GM12872 (cell line): ENCODE results near the gene CD247.

Experiments used
- TF ChIP-seq, protein P1 (sequence below): IDR thresholded peaks from 3 replicates; pipeline ENCODE4 v1.5.1; 2011; ENCODE audit warnings: low read depth, mild to moderate bottlenecking, low read length, moderate library complexity; ENCODE audit not compliant: insufficient read depth

Gene CD247

DNA sequence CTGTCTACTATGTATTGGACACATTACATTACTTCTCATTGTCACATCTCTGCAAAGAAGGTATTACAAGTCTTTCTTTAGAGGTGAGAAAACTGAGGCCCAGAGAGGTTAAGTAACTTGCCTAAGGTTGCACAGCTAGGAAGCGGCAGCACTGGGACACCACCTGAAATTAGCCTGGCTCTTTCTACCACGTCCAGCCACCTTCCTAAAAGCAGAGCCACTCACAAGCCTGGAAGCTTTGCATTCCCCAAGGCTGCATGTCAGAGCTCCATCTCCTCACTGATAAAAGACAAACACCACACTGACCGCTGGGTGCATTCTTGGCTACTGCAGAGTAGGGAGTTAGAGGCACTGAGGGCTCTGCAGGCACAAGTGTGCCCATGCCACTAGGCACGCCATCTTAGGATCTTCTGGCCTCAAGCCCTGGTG lies 2.4 kb downstream of the CD247 start:
- TF ChIP-seq, protein P1, sequence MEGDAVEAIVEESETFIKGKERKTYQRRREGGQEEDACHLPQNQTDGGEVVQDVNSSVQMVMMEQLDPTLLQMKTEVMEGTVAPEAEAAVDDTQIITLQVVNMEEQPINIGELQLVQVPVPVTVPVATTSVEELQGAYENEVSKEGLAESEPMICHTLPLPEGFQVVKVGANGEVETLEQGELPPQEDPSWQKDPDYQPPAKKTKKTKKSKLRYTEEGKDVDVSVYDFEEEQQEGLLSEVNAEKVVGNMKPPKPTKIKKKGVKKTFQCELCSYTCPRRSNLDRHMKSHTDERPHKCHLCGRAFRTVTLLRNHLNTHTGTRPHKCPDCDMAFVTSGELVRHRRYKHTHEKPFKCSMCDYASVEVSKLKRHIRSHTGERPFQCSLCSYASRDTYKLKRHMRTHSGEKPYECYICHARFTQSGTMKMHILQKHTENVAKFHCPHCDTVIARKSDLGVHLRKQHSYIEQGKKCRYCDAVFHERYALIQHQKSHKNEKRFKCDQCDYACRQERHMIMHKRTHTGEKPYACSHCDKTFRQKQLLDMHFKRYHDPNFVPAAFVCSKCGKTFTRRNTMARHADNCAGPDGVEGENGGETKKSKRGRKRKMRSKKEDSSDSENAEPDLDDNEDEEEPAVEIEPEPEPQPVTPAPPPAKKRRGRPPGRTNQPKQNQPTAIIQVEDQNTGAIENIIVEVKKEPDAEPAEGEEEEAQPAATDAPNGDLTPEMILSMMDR = no peak

DNA sequence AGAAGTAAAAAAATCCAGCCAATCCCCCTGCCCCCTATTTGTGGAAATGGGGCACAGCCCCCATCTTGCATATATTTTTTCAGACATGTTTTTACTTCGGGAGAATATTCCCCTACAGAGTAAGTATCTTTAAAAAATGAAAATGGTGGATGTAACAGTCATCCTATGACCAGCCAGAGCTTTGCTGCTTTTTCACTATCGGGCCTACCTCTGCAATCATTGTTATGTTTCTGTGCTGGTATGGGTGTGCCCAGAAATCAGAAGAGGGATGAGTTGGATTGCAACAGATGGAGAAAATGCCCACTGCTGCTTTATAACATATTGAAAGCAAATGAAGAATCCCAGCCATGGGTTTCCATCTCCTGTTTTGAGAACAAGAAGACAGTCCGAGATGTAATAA lies 2.9 kb downstream of the CD247 start:
- TF ChIP-seq, protein P1 = no peak

DNA sequence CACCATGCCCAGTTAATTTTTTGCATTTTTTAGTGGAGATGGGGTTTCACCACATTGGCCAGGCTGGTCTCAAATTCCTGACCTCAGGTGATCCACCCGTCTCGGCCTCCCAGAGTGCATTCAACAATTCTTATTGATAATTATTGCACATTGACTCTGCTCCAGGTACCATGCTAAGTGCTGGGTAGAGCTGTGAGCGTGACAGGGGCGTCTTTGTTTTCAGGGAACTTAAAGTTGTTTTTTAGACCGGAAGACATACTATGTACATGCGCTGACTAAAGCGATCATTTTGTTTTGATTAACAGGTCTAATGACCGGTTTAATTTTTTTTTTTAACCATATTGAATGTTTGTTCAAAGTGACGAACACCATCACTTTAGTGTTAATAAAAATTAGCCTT lies 4.0 kb downstream of the CD247 start:
- TF ChIP-seq, protein P1 = no peak

DNA sequence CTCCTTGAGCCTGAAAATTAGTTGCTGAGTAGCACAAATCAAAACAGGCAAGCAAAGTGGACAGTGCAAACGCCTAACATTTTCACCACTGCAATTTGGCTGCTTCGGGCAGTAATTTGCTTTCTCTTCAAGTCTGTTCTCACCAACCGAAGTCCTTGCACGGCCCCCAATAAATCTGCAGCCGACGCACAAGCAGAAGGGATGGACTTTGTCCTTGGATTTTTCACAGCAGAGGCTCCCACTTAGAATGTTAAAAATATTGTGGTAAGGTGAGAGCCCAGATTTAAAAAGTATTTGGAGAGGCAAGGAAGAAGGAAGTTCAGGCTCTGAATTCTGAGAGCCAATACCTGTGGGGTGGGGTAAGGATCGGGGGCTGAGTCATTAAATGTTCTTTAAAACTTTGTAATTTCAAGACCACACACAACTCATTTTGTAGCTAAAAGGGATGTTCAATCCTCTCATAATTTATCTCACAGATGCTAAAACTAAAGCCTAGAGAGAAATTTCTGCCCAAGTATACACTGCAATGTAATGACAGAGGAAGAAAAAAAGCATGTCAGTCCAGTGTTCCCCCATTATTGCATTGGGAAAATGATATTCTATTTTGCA lies 6.2 kb downstream of the CD247 start:
- TF ChIP-seq, protein P1 = no peak

DNA sequence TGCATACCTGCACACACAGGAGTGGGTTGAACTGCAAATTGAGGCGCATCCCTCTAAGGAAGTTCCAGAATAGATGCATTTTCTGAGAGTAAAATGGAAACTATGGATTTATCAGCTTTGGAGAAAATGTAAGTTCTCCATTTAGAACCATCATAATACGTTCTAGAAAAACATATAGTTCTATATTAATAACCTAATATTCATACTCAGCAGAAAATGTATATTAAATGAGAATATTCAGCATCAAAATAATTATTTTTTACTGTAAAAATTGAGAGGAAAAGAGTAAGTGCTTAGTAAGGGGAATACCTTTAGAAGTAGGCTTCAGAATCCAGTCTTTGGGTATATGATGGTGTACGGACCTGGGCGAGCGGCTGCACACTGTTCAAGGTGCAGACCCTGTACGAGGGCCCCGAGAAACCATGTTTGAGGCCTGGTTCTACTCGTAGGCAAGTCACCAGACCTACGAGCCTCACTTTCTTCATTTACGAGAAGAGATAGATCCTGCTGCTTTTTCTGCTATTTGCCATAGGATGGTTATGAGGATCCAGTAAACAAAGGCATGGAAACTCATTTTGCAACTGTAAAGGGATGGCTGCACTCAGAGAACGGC lies 6.8 kb downstream of the CD247 start:
- TF ChIP-seq, protein P1 = no peak

DNA sequence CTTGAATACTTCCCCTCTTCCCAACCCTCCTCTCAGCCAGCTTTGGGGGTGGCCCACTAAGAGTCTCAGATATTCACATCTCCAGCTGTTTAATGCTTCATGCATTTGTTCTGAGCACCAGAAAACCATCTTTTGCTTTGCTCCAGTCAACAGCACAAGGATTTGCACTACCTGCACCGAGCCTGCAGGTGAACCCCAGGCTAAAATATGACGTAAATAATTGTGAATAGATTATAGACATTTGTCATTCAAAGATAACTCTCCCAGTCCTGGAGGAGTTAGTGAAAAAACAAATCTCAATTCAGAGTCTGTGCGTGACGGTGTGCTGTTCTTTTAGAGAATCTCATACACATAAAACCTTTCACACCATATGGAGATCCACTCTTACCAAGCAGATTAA lies 7.4 kb downstream of the CD247 start:
- TF ChIP-seq, protein P1 = no peak

DNA sequence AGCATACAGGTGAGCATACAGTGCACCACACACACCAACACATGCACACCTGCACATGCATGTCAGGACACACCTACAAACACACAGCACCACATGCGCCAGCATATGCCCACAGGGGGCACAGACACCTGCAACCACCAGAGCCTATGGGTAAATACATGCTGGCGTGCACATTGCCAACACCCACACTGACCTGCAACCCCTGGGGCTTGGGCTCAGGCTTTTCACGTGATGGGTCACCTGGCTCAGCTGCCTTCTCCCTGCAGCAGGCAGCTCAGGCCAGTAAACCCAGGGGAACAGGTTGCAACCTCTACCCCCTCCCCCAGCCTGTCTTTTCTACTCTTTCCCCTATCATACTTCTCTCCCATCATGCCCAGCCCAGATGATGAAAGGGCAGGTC lies 8.1 kb downstream of the CD247 start:
- TF ChIP-seq, protein P1 = no peak
